NCI-H82 treated with DMSO at 0.1 percent for 48 hours (cell line): ENCODE data around the gene LINGO3.
"Not testable (repeated sequence)": the region's sequence is repeated elsewhere in the genome, so short reads cannot be mapped to it uniquely, and the experiment has no call there.

Experiments
- DNase-seq: peaks from one replicate; lab custom pipeline; 2025; ENCODE audit not compliant: unreplicated experiment; lab: John Stamatoyannopoulos, UW

Gene LINGO3

DNA sequence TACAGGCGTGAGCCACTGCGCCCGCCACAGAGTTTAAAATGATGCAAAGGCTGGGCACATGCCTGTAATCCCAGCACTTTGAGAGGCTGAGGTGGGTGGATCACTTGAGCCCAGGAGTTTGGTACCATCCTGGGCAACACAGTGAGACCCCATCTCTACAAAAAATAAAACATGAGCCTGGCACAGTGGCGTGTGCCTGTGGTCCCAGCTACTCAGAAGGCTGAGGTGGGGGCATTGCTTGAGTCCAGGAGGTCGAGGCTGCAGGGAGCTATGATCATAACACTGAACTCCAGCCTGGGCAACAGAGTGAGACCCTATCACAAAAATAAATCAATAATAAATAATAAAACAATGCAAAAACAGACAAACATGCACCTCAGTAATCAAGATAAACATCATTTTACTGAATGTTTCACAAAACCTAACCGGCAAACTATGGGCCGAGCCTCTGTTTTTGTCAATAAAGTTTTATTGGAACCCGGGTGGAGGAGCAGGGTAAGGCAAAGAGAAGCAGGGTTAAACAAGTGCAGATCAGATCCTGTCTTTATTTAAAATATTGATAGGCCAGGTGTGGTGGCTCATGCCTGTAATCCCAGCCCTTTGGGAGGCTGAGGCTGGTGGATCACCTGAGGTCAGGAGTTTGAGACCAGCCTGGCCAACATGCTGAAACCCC is 24.0 kb downstream of the LINGO3 start:
- DNase-seq: no peak

- DNase-seq: no peak
These were observed 25.1 kb downstream of the LINGO3 start for GRCh38 chr19:2282862-2283237.

DNA sequence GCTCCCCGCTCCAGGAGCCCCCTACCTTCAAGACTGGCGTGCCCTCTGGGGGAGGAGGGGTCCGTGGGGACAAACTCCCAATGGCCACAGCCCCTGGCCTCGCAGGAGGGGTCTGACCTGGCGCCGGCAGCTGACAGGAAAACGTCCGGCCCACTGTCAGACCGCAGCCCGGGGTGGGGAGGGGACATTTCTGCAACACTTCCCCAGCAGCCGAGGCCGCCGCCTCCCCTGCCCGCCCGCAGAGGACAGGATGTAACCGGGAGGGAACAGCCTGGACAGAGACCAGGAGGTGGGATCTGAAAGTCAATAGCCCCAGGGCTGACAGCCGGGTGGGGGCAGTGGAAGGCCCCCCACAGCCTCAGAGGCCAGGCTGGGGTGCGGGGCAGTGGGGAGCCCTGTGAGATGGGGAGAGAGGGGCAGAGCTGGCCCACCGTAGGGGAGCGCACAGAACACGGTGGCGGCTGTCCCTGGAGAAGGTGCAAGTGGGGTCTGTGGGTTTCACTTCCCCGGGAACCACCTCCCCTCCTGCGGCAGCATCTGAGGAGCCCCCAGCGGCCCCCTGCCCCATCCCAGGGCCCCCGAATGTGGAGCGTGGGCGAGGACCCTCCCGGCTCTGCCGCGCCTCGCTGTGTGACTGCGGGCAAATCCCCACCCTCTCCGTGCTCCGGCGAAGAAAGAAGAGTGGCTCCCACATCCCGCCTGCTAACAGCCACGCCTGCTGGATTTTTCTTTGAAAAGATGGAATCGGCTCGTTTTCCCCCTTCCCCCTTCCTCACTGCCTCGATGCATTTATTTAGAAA is 25.7 kb downstream of the LINGO3 start, which contains the start of gene PEAK3:
TSS of gene PEAK3 (minus strand) at position 114 of the 800 bp plus-strand sequence. CDS start 1,244 bp downstream, outside the sequence.
- DNase-seq: no peak

DNA sequence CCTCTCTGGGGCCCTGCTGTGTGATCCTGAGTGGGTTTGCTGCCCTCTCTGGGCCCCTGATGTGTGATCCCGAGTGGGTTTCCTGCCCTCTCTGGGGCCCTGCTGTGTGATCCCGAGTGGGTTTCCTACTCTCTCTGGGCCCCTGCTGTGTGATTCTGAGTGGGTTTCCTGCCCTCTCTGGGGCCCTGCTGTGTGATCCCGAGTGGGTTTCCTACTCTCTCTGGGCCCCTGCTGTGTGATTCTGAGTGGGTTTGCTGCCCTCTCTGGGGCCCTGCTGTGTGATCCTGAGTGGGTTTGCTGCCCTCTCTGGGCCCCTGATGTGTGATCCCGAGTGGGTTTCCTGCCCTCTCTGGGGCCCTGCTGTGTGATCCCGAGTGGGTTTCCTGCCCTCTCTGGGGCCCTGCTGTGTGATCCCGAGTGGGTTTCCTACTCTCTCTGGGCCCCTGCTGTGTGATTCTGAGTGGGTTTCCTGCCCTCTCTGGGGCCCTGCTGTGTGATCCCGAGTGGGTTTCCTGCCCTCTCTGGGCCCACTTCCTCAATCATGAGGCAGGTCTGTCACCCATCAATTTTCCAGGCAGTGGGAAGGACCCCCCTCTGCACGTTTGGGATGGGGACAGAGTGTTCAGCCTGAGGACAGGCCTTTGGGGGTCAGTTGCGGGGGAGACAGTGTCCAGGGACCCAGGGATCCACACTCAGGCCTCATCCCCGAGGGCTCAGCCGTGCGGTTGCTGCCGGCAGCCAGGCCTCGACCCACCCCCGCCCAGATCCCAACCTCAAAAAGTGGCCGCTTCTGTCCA is 26.5 kb downstream of the LINGO3 start:
- not testable (repeated sequence) for DNase-seq

DNA sequence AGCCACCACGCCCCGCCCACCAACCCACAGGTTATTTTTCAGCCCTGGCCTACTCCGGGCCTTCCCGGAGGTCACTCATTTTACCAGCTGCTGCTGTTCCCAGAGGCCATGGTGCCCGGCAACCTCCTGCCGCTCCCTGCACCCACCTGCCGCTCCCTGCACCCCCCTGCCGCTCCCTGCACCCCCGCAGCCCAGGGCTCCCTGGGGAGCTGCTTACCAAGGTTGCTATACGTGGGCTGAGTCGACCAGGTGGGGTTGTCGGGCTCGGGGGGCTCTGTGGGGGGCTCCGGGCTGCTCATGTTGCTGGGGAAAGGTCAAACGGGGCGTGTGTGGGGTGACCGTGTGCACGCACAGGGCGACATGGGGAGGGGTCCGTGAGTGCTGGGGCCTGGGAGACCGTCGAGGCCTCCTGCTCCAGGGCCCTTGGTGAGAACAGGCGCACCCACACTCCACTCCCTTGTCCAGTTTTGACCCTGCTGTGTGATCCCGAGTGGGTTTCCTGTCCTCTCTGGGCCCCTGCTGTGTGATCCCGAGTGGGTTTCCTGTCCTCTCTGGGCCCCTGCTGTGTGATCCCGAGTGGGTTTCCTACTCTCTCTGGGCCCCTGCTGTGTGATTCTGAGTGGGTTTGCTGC is 27.2 kb downstream of the LINGO3 start:
- no peak for DNase-seq

DNA sequence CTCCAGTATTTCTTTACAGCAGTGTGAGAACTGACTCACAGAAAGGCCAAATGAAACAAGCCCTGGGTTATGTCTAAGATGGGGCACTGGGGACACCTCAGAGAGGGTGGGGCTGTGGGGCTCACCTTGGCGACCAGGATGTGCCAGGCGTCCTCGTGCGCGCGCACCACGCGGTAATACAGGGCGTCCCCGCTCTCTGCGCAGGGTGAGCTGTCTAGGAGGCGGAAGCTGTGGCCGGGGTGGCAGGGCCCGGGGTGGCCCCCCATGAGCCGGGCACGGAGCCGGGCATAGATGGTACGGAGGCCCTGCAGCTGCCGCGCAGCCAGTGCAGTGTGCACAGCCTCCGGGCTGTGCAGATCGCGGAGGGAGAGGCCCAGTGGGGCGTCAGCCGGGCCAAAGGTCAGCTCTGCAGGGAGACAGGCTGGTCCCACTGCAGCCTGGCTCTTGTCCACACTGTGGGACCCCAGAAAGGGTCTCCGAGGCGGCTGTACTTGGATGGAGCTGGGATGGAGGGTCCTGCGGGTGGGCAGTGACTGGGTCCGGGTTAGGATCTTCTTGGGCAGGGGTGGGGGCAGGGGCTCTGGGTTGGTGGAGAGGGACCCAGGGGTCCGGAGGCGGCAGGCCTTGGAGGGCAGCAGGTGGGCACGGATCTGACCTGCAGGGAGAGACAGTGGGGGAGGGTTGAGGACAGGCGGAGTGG is 29.3 kb downstream of the LINGO3 start:
- no peak for DNase-seq

DNA sequence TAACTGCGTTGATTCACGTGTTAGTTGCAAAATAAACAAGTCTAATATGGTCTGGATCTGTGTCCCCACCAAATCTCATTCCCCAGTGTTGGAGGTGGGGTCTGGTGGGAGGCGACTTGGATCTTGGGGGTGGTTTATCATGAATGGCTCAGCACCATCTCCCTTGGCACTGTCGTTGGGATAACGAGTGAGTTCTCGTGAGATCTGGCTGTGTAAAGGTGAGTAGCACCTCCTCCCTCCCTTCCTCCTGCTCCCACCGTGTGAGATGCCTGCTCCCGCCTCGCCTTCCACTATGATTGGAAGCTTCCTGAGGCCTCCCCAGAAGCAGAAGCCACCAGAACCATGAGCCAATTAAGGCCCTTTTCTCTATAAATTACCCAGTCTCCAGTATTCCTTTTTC is 30.8 kb downstream of the LINGO3 start:
- no peak for DNase-seq

- DNase-seq: no peak
These were observed 31.4 kb downstream of the LINGO3 start for GRCh38 chr19:2276429-2276986.

DNA sequence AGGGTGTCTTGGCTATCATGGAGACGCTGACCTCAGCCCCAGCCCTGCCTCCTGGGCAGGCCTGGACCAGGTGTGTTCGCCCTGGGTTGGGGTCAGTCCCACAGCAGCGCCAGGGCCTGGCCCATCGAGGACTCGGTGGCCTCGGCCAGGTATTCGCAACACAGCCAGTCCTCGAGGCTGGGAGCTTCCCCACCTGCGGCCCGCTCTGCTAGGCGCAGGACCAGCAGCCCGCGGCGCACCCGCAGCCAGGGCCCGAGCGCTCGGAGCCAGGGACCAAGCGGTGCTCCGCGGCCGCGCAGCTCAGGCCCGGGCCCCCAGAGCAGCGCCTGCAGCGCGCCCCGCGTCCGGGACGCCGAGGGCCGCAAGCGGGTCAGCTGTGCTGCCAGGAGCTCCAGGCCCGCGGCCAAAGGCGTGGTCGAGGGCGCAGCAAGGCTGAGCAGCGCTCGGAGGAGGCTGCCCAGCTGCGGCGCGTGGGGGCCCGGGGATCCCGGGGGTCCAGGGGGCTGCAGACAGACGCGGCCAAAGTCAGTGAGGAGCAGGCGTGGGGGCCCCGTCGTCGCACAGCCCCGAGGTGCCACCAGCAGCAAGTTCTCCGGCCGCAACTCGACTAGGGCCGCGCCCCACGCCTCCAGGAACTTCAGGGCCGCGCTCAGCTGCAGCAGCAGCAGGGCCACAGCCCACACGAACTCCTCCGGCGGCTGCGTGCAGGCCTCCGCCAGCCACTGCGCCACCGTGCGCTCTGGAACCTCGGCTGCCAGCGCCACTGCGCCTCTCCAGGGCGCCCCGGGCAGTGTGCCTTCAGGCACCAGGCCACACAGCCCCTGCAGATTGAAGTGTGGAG is 32.1 kb downstream of the LINGO3 start:
- DNase-seq: no peak

GRCh38 chr19:2274931-2275535 is 32.9 kb downstream of the LINGO3 start:
- DNase-seq: no peak

GRCh38 chr19:2274185-2274711 is 33.7 kb downstream of the LINGO3 start:
- no peak for DNase-seq

- peak; percentile 69 for DNase-seq
These were observed 34.4 kb downstream of the LINGO3 start for GRCh38 chr19:2273356-2274184.

- no peak for DNase-seq
These were observed 36.5 kb downstream of the LINGO3 start for GRCh38 chr19:2271234-2272103.

- no peak for DNase-seq
These were observed 37.3 kb downstream of the LINGO3 start for GRCh38 chr19:2270423-2271233.

DNA sequence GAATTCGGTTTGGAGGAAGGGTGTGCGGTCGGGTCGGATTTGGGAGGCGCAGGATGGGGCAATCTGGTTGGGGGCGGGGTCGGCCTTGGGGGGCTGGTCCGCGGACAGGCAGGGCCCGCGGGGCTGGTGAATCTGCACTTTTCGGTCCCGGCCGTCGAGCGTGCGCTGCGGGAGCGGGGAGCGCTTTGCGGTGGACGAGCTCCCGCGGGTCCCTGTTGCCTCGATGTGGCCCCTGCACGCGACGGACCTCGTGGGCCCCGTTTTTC is 37.9 kb downstream of the LINGO3 start:
- no peak for DNase-seq
